Measurements from ENCODE around the gene ATP2B2.
"Not testable (repeated sequence)": the region's sequence is repeated elsewhere in the genome, so short reads cannot be mapped to it uniquely, and the experiment has no call there.

The ATP2B2 gene

DNA sequence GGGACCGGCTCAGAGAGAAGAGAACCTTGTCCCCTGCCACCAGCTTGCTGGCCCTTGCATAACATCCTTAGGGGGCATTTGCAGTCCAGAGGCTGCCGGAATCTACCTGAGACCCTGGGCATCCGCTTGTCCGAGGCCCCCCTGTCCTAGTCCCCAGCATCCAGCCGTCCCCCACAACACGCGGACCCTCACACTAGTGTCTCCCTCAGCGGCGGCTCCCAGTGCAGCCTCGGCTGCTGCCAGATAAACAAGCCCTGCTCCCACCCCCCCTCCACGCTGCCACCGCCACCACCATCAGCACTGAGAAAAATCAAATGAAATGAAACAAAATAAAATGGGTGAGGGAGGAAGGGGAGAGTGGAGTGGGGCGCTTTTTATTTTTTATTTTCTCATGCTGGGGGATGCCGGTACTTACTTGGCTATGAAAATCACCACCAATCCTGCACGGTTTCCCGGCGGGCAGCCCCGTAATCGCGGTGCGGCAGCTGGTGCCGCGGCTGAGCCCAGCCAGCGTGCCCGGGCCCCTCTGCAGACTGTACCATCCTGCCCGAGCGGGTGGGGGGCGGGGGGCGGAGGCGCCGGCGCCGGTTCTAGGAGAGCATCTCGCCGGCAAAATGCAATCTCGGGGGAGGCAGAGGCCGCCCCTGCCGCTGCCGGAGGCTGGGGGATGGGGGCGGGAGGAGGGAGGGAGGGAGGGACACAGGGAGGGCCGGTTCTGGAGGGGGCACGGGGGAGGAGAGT, at the start of gene ATP2B2:
Gene ATP2B2 (minus strand): TSS at position 537 of the 741 bp plus-strand sequence. CDS start 56,043 bp downstream, outside the sequence.
- DNase-seq, result peak in 1 of 2 experiments; percentile 3

- no peak for DNase-seq
These were observed 49.4 kb upstream of the ATP2B2 start for GRCh38 chr3:10554746-10555145.

GRCh38 chr3:10554236-10554611, 48.8 kb upstream of the ATP2B2 start:
- no peak for DNase-seq

- no peak for DNase-seq
These were observed 48.3 kb upstream of the ATP2B2 start for GRCh38 chr3:10553591-10554235.

DNA sequence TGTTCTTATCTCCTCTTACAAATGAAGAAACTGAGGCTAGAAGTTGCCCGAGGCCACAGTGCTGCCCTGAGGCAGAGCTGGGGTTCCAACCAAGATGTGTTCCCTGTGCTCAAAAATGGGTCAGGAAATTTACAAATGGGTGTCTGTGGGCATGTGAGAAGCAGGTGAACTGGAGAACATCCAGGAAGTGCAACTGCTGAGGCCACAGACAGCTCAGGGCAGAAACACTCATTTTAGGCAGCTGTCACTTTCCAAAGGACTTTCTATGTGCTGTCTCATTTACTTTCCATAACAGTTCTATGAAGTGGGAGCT, 47.2 kb upstream of the ATP2B2 start:
- DNase-seq, result peak; percentile 27 to 33

DNA sequence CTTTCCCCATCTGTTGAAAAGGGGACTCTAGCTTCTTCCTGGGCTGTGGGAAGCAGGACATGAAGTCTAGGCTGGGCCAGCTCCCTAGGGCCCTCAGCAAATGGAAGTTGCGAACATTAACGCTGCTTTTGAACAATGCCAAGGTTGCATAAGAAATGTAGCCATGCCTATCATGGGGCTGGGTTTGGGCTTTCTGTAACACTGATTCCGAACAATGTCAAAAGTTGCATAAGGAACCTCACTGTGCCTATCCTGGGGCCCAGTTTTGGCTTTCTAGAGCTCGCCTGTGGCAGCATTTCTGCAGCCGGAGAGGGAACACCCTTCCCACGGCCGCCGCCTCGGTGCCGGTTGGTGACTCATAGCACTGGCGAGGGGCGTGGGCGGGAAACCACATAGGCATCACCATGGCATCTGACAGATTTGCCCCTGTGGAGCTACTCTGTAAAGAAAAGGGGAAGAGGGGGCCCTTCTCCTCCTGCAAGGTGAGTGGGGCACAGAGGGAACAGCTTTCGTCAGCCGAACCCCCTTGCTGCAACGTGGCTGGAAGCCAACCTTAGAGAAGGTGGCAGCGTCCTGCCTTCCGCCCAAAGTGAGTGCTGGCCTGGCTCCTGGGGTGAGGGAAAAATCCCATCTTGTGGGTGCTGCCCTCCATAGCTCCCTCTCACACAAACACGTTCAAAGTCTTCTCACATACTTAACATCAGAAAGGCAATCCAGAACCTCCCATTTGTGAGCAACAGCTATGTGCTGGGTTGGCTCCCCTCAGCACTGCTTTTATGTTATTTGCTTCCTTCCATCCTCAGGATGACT, 46.6 kb upstream of the ATP2B2 start:
- DNase-seq, result peak; percentile 91 to 93

GRCh38 chr3:10551139-10551538, 45.8 kb upstream of the ATP2B2 start:
- no peak for DNase-seq

- DNase-seq, result no peak
These were observed 45.3 kb upstream of the ATP2B2 start for GRCh38 chr3:10550705-10551104.

GRCh38 chr3:10549617-10550230, 44.3 kb upstream of the ATP2B2 start:
- DNase-seq, result no peak

DNA sequence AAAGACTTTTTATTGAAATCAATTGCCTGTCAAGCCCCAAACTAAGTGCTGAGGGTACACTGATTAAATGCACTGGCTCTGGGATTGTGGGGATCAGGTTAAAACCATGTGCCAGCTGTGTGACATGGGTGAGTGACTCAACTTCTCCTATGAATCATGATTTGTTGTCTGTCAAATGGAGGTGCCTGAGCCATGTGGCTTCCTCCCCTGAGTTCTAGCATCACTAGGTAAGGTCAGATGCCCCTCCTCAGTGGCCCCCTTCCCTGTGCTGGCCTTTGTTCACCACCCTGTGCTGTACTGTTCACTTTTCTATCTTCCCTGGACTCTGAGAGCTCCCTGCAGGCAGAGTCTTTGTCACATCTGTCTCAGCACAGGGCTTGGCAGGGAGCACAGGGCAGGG, 43.6 kb upstream of the ATP2B2 start:
- DNase-seq, result peak; percentile 18 to 28

GRCh38 chr3:10547841-10548783, 42.7 kb upstream of the ATP2B2 start:
- no peak for DNase-seq

GRCh38 chr3:10547413-10547812, 42.0 kb upstream of the ATP2B2 start:
- DNase-seq, result no peak

DNA sequence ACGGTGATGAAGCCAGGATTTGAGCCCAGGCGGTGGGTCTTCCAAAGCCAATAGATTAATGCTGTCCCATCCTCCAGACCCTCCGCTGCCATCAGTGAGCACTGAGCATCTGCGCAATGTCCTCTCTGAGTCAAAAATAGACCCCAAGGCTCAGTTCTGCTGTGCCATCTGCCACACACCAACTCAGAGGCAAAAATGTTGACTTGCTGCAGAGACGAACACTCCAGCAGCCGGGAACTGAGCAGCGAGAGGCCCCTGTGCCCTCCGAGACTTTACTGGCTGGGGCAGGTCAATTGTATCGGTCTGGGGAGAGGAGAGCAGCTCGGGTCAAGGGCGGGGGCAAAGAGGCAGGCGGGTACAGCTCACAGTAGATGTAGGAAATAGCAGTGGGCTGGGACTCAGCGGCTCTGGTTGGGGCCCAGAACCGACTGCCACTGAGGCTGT, 41.5 kb upstream of the ATP2B2 start:
- no peak for DNase-seq

- no peak for DNase-seq
These were observed 40.8 kb upstream of the ATP2B2 start for GRCh38 chr3:10546181-10546624.

DNA sequence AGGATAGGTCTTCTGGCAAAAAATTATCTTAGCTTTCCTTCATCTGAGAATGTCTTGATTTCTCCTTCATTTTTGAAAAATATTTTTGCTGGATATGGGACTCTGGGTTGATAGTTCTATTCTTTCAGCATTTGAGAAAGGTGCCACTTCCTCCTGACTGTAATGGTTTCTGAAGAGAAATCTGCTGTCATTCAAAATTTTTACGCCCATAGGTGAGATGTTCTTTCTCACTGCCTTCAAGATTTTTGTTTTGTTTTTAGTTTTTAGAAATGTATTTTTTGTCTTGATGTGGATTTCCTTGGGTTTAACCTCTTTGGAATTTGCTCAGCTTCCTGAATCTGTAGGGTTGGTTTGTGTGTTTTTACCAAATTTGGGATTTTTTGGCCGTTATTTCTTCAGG, 37.1 kb upstream of the ATP2B2 start:
- DNase-seq, result no peak

GRCh38 chr3:10540347-10540746, 35.0 kb upstream of the ATP2B2 start:
- not testable (repeated sequence) for DNase-seq

DNA sequence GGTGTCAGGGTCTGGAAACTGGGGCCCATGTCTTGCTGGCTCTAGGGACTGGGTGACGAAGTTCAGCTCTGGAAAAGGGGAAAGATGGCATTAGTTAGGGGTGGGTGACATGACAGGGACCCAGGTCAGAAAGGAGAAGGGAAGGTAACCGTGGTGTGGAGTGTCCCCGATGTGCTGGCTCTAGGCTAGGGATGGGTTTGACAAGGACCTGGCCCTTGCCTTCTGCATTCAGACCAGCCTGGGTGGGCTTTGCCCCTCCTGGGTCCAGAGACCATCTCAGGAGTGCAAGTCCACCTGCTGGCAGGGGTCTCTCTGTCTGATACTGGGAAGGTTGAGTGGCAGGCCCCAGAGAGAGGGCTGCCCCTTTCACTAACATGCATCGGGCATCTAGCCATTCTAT, 28.7 kb upstream of the ATP2B2 start:
- DNase-seq, result no peak

DNA sequence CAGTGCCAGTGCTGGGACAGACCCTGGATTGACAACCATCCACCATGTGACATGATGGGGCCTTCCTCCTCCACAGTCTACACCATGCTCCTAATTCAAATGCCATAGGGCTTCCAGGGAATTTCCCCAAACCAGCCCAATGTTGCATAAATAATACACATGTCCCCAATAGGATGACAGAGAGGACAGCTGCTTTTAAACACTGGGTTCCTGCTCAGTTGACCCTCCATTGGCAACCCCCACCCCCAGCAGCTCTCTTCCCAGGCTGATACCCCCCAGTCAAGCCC, 28.3 kb upstream of the ATP2B2 start:
- no peak for DNase-seq

DNA sequence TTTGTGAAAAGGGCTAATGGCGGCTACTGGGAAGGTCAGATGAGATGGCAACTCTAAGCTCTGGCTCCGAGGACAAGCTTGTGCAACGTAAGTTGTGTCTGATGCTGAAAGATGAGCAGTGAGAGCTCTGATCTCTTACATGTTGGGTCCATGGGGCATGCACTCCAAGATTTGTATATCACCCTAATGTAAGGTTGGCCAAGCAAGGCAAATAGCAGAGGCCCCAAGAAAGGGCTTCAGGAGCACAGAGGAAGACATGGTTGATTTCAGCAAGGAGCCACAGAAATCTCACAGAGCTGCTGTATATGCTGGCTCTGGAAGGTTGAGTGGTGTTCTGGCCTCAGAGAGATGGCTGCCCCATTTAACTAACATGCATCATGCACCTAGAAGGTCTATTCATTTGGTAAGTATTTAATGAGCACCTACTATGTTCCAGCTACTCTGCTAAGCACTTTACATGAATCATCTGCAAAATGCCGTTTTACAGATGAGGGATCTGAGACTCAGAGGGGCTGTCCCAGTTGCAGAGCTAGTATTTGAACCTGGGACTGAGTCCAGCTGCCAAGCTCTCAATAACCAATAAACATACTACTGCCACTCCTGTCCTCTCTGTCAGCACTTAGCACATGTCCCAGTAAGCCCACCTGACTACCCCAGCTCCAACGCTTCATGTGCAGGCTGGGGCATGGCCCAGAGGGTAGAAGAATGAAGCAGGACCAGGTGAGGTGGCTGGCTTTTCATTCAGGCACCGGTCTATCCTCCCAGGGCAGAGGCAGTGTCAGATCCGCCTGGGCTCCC, 27.8 kb upstream of the ATP2B2 start:
- DNase-seq, result no peak

GRCh38 chr3:10531031-10531430, 25.6 kb upstream of the ATP2B2 start:
- DNase-seq, result no peak

- DNase-seq, result no peak
These were observed 24.9 kb upstream of the ATP2B2 start for GRCh38 chr3:10530241-10530640.

DNA sequence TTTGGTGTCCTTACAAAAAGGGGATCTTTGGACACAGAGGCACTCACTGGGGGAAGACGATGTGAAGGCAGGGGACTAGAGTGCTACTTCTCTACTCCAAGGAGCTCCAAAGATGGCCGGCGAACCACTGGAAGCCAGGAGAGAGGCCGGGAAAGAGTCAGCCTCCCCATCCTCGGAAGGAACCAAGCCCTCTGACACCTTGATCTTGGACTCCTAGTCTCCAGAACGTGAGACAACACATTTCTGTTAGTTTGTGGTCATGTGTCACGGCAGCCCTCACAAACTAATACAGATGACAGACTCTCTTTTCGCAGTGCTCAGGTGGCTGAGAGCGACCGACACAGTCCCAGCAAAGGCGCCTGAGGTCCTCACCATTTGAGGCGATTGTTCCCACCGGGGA, 24.4 kb upstream of the ATP2B2 start:
- no peak for DNase-seq
